Vagina (tissue), 2 donors: ENCODE results near the gene CRTC1. TPM values are rescaled to one million over a fixed set of nuclear protein-coding genes. Genes with fewer than 3 reads are reported as not detected.

Experiments used
- DNase-seq, 2 donors: peaks; one replicate each; pipeline ENCODE4 v3.0.0-alpha.2; 2017; ENCODE audit errors: extremely low spot score in 2 of 2
- H3K27ac ChIP-seq: fragments of 200-600 bp; sonication (generic); one replicate; pipeline ENCODE4 v1.5.1; 2019
- H3K27me3 ChIP-seq: fragments of 200-600 bp; sonication (generic); one replicate; pipeline ENCODE4 v1.5.1; 2019
- H3K36me3 ChIP-seq, 2 donors: fragments of 200-600 bp; sonication (generic); one replicate each; pipeline ENCODE4 v1.5.1; 2017 to 2019
- H3K4me1 ChIP-seq: fragments of 200-600 bp; sonication (generic); one replicate; pipeline ENCODE4 v1.5.1; 2019
- H3K4me3 ChIP-seq, 2 donors: fragments of 200-600 bp; sonication (generic); 1 replicate in 1 of 2; 2 replicates in 1 of 2; pipeline ENCODE4 v1.5.1; 2016 to 2019
- H3K9me3 ChIP-seq: fragments of 200-600 bp; sonication (generic); one replicate; pipeline ENCODE4 v1.5.1; 2019
- CTCF ChIP-seq, 3 experiments: fragments of 450-650 bp in 2 of 3; fragments of 200-600 bp in 1 of 3; sonication (generic) in 1 of 3; IDR thresholded peaks; one replicate each; pipeline ENCODE4 v1.5.1; 2017 to 2019; ENCODE audit warnings: antibody characterized with exemption in 3 of 3, mild to moderate bottlenecking in 2 of 3, moderate library complexity in 2 of 3
- POLR2A ChIP-seq, 2 donors: fragments of 450-650 bp; IDR thresholded peaks; one replicate each; pipeline ENCODE4 v1.6.1; 2017; ENCODE audit warnings: antibody characterized with exemption in 2 of 2, mild to moderate bottlenecking in 2 of 2, moderate library complexity in 2 of 2
- POLR2AphosphoS5 ChIP-seq, 2 donors: sonication (generic); formaldehyde crosslinking; IDR thresholded peaks; one replicate each; pipeline ENCODE4 v1.9.0; 2017; ENCODE audit warnings: antibody characterized with exemption in 2 of 2, mild to moderate bottlenecking in 2 of 2, low read depth in 1 of 2; ENCODE audit not compliant: insufficient read depth in 1 of 2
- intact Hi-C: fragments of 100-400 bp; cut with DNase I; formaldehyde crosslinking; loops from one replicate; pipeline ENCODE4 v1.15.1; 2023
- total RNA-seq: library from RNA; depleted of rRNA; stranded (reverse); fragments of >200 nt; gene quantifications from one replicate; pipeline ENCODE4 v1.2.3, GENCODE V29; 2016

The CRTC1 gene, protein sequence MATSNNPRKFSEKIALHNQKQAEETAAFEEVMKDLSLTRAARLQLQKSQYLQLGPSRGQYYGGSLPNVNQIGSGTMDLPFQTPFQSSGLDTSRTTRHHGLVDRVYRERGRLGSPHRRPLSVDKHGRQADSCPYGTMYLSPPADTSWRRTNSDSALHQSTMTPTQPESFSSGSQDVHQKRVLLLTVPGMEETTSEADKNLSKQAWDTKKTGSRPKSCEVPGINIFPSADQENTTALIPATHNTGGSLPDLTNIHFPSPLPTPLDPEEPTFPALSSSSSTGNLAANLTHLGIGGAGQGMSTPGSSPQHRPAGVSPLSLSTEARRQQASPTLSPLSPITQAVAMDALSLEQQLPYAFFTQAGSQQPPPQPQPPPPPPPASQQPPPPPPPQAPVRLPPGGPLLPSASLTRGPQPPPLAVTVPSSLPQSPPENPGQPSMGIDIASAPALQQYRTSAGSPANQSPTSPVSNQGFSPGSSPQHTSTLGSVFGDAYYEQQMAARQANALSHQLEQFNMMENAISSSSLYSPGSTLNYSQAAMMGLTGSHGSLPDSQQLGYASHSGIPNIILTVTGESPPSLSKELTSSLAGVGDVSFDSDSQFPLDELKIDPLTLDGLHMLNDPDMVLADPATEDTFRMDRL
- total RNA-seq, result 7.4 TPM

DNA sequence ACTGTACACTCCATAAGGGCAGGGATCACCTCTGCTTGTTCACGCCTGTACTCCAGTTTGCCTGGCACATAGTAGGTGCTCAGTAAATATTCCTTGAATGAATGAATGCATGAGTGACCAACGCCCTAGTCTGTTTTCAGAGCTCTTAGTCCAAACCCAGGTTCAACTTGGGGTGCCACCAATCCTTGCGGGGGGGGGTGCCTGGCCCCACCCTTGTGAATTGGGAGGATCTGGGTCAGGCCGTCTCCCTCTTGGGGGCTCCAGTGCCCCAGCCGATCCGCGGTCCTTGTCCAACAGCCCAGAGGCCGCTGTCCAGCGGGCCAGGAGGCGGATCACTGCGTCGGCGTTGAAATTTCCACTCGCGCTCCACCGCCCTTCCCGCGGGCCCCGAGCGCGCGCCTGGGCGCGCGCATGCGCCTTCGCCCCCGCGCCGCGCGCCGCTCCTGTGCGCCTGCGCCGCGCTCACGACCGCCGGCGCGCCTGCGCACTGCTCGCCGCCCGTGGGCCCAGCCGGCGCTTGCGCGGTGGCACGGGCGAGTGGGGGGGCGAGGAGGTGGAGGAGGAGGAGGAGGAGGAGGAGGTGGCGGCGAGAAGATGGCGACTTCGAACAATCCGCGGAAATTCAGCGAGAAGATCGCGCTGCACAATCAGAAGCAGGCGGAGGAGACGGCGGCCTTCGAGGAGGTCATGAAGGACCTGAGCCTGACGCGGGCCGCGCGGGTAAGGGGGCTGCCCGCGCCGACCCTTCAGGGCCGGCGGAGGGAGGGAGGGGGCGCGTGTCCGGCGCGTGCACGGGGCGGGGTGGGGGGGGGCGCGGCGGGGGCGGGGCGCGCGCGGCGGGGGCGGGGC is at the start of gene CRTC1:
Gene CRTC1, plus strand, starts transcription at position 572 of the 849 bp plus-strand sequence. Its CDS starts 23 bp downstream, at position 595.
- peak within 1 kb of the TSS; percentile 50 to 64 for H3K4me3 ChIP-seq
- no peaks in the 10 kb centered on the region for H3K9me3 ChIP-seq
- H3K27ac ChIP-seq, result peak within 1 kb of the TSS; percentile 84
- H3K36me3 ChIP-seq, result no peaks in the 10 kb centered on the region
- peak in 1 of 2 donors; percentile 61 for TF ChIP-seq POLR2A (IDR thresholded peaks at IDR 0.05)
- no peak for TF ChIP-seq CTCF (IDR thresholded peaks at IDR 0.05)
- TF ChIP-seq POLR2AphosphoS5 (IDR thresholded peaks at IDR 0.05; ENCODE audit: insufficient read depth in 1 of 2, low read depth in 1 of 2), result peak in 1 of 2 donors; percentile 80
- intact Hi-C loops, result loop anchor here (10.0 kb wide), 1 partner anchor 161 kb away; no protein-coding TSS in a partner anchor
- DNase-seq, result no peak
- H3K27me3 ChIP-seq, result no peaks in the 10 kb centered on the region
- H3K4me1 ChIP-seq, result peaks cover 23% of the 10 kb centered on the region

- no peaks in the 10 kb centered on the region for H3K36me3 ChIP-seq
- no peak overlapping the region for H3K4me3 ChIP-seq
- no peaks in the 10 kb centered on the region for H3K9me3 ChIP-seq
- H3K4me1 ChIP-seq, result peaks cover 32% of the 10 kb centered on the region
- no peak overlapping the region for H3K27ac ChIP-seq
- no peaks in the 10 kb centered on the region for H3K27me3 ChIP-seq
- TF ChIP-seq CTCF (IDR thresholded peaks at IDR 0.05) (no peak), POLR2AphosphoS5 (IDR thresholded peaks at IDR 0.05; ENCODE audit: insufficient read depth in 1 of 2, low read depth in 1 of 2) (no peak), POLR2A (IDR thresholded peaks at IDR 0.05) (no peak)
- DNase-seq, result no peak
- intact Hi-C loops, result no loop called here
Measured at GRCh38 chr19:18634612-18635297, 48.7 kb upstream of the CRTC1 start.

- H3K4me3 ChIP-seq, result peak overlapping the region; percentile 52 to 86
- H3K9me3 ChIP-seq, result no peaks in the 10 kb centered on the region
- TF ChIP-seq POLR2AphosphoS5 (IDR thresholded peaks at IDR 0.05; ENCODE audit: insufficient read depth in 1 of 2, low read depth in 1 of 2), result no peak
- TF ChIP-seq CTCF (IDR thresholded peaks at IDR 0.05), result no peak
- no peak for TF ChIP-seq POLR2A (IDR thresholded peaks at IDR 0.05)
- peak overlapping the region; percentile 96 for H3K27ac ChIP-seq
- H3K4me1 ChIP-seq, result peaks cover 32% of the 10 kb centered on the region
- intact Hi-C loops, result no loop called here
- no peak for DNase-seq
- H3K27me3 ChIP-seq, result no peaks in the 10 kb centered on the region
- no peaks in the 10 kb centered on the region for H3K36me3 ChIP-seq
Measured at GRCh38 chr19:18635831-18636182, 47.7 kb upstream of the CRTC1 start.

DNA sequence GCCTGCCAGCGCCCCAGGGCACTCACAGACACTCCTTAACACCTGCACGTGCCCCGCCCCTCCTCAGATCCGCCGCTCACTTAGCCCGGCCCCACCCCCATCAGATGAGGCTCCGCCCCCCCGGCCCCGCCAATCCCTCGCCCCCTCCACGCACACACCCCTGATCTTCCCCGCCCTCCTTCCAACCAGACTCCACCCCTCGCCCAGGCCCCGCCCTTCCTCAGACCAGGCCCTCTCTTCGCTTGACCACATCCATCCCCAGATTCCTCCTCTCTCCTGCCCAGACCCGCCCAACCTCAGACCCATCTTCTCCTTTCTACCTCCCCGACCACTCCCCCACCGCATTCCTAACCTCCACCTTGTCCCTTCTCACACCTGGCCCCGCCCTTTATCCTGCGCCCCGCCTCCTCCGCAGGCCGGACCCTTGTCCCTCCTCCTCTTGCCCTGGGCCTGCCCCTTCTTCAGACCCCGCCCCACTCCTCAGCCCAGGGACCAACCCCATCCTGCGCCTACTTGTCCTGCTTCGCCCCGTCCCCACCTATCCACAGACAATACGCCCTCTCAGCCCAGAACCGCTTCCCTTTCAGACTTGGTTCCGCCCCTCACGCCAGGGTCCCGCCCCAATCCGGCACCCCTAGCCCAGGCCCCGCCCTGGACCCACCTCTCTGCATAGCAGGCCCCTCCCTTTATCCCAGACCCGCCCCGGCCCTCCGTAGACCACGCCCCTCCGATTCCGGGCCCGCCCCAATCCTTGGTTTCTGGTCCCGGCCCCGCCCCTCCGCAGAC is 47.1 kb upstream of the CRTC1 start:
- H3K4me1 ChIP-seq, result peaks cover 32% of the 10 kb centered on the region
- H3K27ac ChIP-seq, result peak overlapping the region; percentile 96
- no peaks in the 10 kb centered on the region for H3K27me3 ChIP-seq
- no peaks in the 10 kb centered on the region for H3K9me3 ChIP-seq
- H3K36me3 ChIP-seq, result no peaks in the 10 kb centered on the region
- TF ChIP-seq POLR2AphosphoS5 (IDR thresholded peaks at IDR 0.05; ENCODE audit: insufficient read depth in 1 of 2, low read depth in 1 of 2), result peak; percentile 17 to 45
- no peak for TF ChIP-seq POLR2A (IDR thresholded peaks at IDR 0.05)
- no peak for TF ChIP-seq CTCF (IDR thresholded peaks at IDR 0.05)
- peak overlapping the region; percentile 67 to 86 for H3K4me3 ChIP-seq
- no peak for DNase-seq
- intact Hi-C loops, result no loop called here
